ENCODE data around the gene ETV3L.
A peak's percentile ranks its signal among the peaks of the same experiment; 100 is the strongest.

Gene ETV3L

DNA sequence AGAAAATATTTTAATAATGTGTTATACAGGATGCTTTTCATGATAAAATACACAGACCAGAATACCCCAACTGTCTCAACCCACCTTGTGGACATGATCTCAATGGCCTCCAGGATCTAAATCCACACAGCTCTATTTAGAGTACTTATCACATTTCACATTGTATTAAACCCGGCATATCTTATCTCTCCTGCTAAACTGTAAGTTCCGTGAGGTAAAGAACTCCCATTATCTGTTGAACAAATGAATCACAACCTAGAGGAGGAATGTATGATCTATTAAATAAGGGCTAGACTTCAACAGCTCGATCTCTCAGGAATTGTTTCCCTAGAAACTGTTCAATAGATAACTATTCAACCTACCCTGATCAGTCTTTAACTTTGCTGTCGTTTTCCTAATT lies 31.7 kb upstream of the ETV3L start:
- DNase-seq = no peak

DNA sequence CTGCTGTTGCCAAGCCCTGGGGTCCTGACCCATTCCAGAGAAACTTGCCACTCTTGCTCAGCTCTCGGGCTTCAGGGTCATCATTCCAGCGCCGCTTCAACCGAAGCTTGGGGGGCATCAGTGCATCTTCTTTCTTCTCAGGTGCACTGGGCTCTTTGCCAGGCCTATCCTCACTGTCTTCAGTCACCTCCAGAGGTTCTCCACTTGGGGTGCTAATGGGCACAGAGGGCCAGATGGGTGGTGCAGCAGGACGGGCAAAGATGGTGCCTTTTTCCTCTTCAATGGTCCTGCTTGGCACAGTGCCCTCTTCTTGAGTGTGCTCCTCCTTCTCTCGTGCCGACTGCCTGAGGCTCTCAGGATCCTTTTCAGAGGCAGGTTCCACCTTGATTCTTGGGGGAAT lies 25.2 kb upstream of the ETV3L start:
- DNase-seq = peak; percentile 49

DNA sequence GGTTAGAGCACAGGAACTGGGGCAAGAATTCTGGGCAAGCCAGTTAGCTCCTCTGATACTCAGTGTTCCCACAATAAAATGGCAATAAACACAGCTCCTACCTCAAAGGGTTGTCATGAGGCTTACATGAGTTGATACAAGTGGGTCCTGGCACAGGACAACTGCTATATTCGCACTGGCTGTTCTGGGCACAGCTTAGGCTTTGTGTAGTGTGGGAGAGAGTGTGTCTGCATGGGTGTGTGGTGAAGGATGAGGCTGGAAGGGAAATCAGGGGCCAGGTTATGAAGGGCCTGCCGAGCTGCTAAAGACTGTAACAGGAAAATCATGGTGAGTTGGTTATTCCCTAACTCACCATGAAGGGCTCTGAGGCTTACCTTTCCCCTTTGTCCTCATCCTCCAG lies 19.8 kb upstream of the ETV3L start:
- DNase-seq = no peak

DNA sequence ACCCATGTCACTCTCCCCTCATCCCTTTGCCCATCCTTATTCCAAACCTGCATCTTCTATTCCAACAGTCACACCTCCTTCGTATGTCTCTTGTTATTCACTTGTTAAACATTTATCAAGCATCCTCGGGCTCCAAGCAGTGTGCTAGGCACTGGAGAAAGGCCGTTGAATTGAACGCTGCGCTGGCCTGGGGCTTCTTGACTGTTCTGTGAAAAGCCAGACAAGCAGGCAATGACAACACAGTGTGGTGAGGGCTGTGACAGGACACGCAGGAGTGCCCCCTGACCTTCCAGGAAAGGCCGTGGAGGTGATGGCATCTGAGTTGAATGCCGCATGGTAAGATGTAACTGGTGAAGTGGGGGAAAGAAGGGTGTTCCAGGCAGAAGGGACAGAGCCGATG lies 19.4 kb upstream of the ETV3L start:
- DNase-seq = no peak

DNA sequence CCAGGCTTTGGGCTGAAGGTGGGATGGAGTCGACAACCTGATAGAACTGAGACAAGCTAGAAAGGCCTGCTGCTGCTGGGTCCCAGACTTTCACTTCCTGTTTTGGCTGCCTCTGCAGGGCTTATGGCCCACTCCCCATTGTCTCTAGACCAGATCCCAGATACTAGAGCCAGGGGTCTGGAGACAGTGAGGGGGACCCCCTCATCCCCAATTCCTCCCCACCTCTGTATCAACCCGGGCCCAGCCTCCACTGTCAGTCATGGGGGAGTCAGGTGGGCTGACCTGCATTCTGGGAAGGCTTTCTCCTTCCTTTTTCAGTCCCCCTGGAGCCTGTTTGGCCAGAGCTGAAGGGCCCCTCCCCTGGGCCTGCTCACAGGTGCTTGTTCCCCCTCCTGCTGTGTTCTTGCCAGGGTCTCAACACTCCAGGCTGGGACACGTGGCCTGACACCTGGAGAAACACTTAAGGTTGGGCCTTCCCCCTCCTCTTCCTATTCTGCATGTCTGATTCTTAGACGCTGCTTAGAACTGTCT lies 18.0 kb upstream of the ETV3L start:
- DNase-seq = no peak

DNA sequence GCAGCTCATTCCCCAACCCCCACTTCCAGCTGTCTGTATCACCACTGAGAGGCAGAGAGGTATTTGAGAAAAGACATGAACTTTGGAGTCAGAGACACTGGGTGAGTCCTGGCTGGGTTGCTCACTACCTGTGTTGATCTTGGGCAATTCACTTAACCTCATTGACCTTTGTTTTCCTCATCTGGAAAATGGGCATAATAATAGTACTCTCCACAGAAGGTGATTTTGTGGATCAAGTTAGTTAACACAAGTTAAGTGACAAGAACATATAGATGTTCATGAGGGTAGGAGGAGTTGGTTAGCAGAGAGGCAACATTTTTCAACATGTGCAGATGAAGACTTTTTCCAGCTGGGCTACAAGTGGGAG lies 17.1 kb upstream of the ETV3L start:
- no peak for DNase-seq

DNA sequence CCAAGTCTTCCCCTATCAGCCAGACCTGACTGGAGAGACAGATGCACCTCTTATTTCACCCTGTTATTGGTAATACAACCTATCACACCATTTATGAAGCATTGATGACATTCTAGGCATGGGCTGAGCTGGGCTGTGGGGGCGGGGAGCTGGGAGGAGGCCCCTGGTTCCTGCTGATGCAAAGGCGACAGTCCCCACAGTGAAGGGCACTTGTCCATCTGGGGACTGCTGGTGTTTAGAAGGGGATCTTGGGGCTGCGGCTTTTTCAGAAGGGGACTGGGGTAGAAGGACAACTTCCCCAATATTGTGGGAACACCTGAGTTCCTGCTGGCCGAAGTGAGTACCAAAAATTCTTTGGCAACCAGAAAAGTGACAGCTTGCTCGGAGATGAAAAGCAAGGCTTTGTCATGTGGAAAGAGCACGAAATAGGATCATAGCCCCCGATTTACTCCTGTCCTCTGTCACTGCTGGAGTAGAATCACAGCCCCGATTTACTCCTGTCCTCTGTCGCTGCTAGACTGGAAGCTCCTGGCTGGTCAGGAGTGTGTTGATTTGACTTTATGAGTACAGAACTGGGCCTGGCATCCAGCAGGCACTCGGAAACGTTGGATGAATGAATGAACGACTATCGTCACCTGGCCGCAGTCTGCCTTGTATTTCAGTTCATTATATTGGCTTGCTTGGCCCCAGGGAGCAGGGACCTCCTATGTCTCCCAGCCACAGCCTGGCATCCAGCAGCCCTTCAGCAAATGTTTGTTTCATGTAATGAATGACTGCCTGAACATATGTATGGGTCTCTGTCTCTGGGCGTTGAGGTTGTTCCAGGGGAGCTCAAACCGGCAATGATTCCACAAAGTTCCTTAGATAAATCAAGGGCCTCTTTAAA lies 16.5 kb upstream of the ETV3L start:
- DNase-seq = no peak

DNA sequence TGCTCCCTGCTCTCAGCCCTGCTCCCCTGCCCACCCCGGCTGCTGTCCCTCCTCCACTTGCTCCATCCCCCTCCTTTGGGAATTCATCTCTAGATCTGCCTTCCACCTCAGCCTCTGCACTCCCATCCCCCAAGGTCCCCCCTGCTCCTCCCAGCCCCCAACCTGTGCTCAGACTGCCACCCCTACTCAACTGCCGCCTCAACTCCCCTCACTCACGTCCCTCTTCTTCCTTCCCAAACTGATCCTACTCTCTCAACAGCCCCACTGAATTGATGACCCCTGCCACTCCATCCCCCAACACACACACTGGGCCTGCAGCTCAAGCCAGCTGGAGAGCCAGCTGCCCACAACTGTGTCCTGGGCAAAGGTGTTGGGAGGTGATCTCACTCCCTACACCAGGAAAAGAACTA lies 15.8 kb upstream of the ETV3L start:
- no peak for DNase-seq

DNA sequence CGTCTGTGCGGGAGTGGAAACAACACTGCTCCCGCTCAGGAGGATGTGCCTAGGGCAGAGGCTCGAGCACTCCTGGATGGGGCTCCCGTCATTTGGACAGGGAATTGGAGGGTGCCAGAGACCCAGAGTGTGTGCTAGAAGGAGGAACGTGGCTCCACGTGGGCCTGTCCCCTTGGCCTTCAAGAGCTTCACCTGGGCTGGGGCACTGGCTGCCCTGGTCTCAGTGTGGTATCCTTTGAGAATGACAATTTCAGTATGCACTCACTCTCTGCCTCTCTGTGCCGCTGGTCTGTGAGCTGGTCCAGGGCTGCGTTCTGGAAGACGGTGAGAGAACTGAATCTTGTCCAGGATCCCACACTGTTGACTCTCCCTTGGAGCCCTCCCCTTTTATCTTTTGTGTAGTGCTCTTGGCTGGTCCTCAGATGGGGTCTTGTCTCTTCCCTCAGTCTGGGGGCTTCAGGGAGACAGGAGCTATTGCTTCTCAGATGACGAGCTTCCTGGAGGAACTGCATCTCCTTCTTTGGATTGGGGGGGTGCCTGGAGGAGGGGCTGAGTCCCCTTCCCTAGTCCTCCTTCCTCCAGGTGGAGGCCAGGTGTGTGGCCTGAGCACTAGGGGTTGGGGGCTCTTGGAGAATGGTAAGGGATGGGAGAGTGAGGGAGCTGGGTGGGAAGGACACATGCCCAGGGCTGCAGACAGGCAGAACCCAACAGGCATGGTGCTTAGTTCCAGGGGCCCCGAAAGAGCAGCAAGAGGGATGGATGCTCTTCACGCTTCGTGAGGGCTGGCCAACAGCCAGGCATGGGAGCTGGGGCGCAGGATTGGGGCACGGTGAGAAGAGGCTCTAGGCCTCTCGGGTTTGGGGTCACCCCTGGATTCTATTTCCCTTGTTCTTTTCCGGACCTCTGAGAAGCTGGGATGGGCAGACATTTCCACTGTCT lies 14.8 kb upstream of the ETV3L start:
- DNase-seq = no peak

DNA sequence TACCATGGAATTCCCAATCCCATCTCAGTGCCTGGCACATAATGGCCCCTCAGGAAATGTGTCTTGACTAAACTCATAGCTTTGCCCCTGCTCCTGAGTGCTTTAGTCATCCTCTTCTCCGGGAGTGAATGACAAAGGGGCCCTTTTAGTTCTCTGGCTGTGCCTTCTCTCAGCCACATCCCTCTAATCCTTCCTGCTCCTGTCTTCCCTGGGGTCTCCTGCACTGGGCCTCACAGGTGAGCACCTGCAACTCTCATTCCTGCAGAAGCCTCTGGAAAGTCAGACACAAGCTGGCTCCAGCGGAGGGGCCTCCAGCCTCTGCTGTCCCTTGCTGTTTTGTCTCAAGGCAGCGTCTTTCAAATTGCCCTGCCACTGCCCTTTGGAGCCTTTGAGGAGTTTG lies 14.0 kb upstream of the ETV3L start:
- DNase-seq = no peak

DNA sequence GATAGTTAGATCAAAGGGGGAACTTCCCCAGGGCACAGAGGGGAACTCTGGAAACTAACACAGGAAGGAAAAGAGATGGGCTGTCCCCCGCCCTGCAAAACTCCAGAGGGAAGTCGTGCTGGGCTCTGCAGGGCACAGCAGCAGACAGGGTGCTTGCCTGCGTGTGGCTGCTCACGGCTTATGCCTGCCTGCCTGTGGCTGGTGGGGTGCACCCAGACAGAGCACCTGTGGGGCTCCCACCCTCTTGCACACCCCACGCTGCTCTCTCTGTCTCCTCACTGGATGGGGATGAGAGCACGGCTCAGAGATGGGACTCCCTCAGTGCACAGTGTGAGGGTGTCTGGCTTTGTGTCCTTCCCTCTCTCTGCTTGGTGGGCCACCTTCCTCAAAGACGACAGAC lies 13.5 kb upstream of the ETV3L start:
- no peak for DNase-seq

DNA sequence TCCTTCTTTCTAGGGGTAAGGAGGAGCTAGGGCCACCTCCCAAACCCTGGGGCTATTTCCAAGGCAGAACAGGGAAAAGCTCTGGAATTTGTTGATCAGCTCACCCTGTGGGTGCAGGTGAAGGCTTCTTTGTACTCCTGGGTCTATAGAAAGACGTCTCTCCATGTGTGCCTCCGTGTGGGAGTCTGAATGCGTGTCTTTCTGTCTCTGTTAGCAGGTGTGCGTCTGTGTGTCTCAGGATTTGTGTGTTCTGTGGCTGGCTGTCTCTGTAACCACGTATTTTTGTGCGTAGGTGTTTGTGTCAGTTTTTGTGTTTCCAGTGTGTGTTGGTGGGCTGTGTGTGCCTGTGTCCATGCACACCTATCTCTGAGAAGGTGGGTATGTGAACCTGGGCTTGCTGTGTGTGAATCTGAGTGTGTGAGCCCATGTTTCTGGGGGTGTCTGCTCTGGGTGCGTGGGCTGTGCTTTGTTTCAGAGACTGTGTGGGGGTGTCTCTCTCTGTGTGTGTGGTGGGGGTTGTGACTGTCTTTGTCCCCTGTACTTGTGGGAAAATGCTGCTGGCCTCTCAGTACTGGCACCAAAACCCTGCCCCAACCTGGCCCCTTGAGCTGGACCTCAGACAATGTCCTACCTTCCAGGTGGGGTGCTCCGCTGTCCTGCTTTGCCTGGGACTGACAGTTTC lies 12.7 kb upstream of the ETV3L start:
- no peak for DNase-seq

DNA sequence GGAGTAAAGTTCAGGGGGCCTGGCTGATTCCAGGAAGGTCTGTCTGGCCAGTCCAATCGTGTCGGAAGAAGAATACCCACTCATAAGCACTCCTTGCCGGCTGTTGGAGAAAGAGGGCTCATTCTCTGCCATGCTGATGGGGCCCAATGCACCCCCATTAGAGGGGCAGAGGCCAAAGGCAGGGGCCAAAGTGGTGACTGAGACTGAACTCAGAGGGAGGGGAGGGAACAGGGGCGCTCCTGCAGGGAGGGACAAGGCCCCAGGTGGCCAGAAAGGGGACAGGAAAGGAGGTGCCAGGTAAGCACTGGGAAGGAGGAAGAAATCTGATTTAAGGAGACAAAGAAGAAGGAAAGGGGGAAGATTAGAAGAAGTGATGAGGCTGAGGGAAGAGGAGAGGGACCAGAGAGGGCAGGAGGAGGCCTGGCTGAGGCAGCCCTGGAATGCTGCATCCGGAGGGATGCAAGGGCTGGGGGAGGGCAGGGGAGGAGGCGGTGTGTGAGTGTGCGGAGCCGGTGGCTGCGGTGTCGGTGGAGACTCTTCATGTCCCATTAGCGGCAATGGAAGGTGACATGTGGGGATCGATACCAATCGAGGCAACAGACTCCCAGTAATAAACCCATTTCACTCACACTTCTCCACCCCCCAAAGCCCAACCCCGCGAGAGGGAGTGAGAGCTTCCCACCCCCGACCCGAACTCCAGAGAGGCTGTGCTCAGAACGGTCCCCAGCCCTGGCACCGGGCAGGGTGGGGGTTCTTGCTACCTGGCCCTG lies 12.0 kb upstream of the ETV3L start:
- no peak for DNase-seq

DNA sequence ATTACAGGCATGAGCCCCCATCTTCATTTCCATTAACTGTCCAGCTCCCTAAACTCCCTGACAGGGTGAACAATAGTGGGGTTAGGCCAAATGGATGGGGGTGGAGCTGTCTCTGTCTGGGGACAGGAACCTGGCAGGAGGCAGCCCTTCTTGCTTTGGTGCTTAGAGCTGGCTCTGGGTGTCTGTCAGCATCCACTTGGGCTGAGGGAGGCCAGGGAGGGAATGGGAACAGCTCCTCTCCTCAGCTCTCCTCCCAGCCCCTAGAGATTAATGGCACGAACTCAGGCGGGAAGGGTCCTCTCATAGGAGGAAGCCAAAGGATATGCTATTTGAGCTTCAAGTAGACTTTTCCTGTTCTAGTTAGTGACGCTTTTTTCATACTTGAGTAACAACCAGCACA lies 11.1 kb upstream of the ETV3L start:
- no peak for DNase-seq

DNA sequence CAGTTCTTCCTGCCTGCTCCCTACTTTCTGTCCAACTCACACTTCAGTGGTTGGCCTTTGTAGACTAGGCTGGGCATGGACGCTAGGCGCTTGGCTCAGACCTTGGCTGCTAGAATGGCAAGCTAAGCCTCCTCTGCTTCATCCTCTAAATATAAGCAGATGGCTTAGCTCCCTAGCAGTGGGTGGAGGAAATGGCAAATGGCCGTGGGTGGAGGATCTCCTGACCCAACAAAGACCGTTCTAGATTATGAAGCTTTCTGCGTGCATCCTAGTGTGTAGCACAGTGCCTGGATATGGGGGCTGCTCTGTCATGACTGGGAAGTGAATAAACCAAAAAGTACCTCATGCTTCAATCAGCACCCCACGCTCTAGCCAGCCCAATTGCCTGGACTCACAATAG lies 10.4 kb upstream of the ETV3L start:
- no peak for DNase-seq

DNA sequence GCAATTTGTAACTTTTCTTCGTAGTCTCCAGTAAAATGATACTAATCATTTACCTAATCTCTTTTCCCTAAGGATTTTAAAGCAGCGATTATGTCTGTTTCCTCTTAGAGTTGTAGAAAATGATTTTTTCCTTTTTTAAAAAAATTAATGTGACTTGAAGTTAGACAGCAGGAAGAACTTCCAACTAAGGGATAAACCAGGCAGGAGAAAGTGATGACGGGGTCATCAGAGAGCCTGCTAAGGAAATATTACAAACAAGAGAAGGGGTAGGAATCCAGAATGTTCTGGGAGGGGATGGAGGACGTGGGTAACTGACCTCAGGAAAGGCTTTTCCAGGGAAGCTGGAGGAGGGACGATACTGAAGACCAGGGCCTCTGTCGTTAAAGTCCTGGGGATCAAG lies 8.8 kb upstream of the ETV3L start:
- DNase-seq = no peak

DNA sequence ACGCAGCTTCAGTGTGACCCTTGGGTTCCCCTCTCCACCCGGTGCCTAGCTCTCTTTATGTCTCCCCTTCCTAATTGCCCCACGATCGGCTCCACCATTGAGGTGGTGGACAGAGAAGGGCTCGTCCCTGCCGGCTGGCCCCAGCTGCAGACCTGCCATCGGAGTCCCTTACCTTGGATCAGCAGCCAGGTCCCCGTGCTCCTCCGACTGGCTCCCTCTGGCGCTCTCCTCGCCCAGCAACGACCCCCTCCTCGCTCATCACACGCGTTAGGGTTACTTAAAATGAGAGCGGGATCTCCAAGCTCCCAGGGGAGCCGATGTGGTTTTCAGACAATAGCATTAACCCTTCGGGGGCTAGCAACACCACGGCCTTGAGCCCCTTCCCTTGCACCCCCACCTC lies 8.1 kb upstream of the ETV3L start:
- DNase-seq = no peak

DNA sequence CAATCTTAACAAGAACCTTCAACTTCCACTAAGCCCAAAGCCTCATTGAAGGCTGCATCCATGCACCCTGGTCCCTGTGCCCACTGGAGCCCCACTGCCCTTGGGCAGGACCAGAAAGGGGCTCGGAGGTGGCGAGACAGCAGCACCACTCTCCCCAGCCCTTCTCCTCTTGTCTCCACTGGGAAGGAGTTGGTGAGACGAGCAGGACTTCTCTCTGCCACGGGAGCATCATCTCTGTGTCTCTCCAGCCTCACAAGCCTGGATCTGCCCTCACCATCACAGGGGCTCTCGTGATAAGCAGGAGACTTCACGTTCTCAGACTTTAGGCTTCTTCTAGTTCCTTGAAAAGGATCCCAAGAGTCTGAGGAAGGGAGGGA lies 7.2 kb upstream of the ETV3L start:
- DNase-seq = no peak

DNA sequence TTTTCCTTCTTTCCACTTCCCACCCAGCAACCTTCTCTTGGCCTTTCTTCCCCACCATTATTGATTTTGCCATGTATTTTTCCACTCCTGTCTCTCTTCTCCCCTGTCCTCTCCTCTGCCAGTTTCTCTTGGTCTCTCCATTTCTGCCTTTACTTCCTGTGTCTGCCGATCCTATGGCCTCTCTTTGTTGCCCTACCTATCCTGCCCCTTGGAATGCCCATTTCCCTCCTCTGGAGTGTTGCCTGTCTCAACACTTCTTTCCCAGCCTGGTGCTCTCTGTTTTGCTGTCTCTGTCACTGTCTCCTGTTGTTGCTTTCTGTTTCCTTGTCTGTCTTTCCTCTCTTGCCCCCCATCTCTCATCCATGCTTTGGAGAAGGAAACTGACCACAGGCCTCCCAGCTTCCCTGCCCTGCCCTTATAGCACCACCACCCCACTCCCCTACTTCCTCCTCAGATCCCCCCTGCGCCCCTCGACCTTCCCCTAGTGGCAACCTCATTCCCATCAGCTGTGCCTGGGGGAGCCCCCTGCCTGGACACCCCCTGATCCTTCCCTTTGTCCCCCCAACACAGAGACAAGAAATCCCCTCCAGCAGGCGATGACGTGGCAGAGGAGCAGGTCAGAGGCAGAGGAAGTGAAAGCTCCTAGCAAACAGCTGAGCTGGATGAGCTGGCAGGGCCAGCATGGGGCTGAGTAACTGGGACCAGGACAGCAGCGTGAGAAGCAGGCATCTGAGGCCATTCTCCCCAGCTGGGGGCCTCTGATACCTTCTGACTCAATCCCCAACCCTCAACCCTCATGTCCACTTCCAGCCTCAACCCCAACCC lies 6.6 kb upstream of the ETV3L start:
- no peak for DNase-seq

DNA sequence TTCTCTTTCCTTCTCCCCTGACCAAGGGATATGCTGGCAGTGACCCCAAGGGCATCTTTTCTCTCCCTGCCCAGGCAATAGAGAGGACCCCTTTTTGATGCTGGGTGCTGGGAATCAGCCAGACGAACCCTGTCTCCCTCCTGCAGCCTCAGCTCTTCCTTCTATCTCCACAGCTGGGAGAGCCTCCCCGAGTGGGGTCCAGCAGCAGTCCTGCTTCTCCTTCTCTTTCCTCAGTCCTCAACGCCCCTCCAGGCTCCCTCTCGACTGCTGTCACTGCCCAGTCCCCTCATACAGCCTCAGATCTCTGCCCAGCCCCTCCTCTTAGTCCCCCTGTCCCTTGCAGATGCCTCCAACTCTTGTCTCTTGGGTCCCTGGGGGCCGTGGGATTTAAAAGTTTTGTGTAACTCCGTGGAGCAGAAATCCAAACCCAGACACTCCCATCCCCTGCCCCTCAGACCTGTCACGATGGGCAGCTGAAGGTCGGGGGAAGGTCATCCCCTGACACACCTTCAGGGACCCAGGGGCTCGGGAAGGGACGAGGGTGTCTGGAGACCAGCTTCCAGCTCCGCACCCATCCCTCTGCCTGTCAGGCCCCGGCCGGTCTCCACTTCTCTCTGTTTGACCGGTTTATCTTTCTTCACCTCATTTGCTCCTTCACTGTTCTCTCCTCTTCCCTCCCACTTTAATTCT lies 5.8 kb upstream of the ETV3L start:
- DNase-seq = no peak
